Esophagus muscularis mucosa (tissue), 4 donors: Measurements from ENCODE around the gene EFCAB8. TPM values are rescaled to one million over a fixed set of nuclear protein-coding genes. Genes with fewer than 3 reads are reported as not detected.

Experiments used
- DNase-seq: peaks from one replicate; pipeline ENCODE4 v3.0.0-alpha.2; 2017; ENCODE audit errors: extremely low spot score
- H3K27ac ChIP-seq, 4 donors: fragments of 200-600 bp; sonication (generic); replicated peaks in 1 of 4; 1 replicate in 3 of 4; 2 replicates in 1 of 4; pipeline ENCODE4 v1.5.1; 2016 to 2019; ENCODE audit warnings: mild to moderate bottlenecking in 1 of 4
- H3K27me3 ChIP-seq, 4 donors: fragments of 200-600 bp; sonication (generic); one replicate each; pipeline versions ENCODE4 v1.5.1 to v1.6.0; 2016 to 2019
- H3K36me3 ChIP-seq, 4 donors: fragments of 200-600 bp; sonication (generic); one replicate each; pipeline ENCODE4 v1.5.1; 2016 to 2019
- H3K4me1 ChIP-seq, 4 donors: fragments of 200-600 bp; sonication (generic); one replicate each; pipeline ENCODE4 v1.5.1; 2016 to 2019
- H3K4me3 ChIP-seq, 4 donors: fragments of 200-600 bp; sonication (generic); 1 replicate in 2 of 4; 2 replicates in 2 of 4; pipeline ENCODE4 v1.5.1; 2016 to 2019; ENCODE audit warnings: mild to moderate bottlenecking in 4 of 4, moderate library complexity in 1 of 4
- H3K9me3 ChIP-seq, 4 donors: fragments of 200-600 bp; sonication (generic); 1 replicate in 3 of 4; 2 replicates in 1 of 4; pipeline ENCODE4 v1.5.1; 2016 to 2019
- CTCF ChIP-seq, 3 experiments: fragments of 200-600 bp in 2 of 3; fragments of 450-650 bp in 1 of 3; sonication (generic) in 2 of 3; IDR thresholded peaks; one replicate each; pipeline ENCODE4 v1.5.1; 2017 to 2019; ENCODE audit warnings: antibody characterized with exemption in 3 of 3, mild to moderate bottlenecking in 2 of 3, moderate library complexity in 1 of 3
- EP300 ChIP-seq: sonication (generic); formaldehyde crosslinking; IDR thresholded peaks from one replicate; pipeline ENCODE4 v1.6.1; 2017; ENCODE audit warnings: antibody characterized with exemption
- POLR2A ChIP-seq: fragments of 450-650 bp; IDR thresholded peaks from one replicate; pipeline ENCODE4 v1.6.1; 2017; ENCODE audit warnings: antibody characterized with exemption, moderate library complexity, mild to moderate bottlenecking, low read depth
- POLR2AphosphoS5 ChIP-seq, 2 donors: sonication (generic); formaldehyde crosslinking; IDR thresholded peaks; one replicate each; pipeline ENCODE4 v1.6.1; 2017; ENCODE audit warnings: antibody characterized with exemption in 2 of 2
- WGBS: methylation state at CpG from one replicate; pipeline ENCODE4 v1.1.5; 2018; 5-methylcytosine and 5-hydroxymethylcytosine counted together
- intact Hi-C: fragments of 100-400 bp; cut with DNase I; formaldehyde crosslinking; loops from one replicate; pipeline ENCODE4 v1.15.1; 2023
- total RNA-seq, 4 donors: library from RNA; depleted of rRNA; stranded (reverse); fragments of >200 nt; gene quantifications; one replicate each; pipeline versions ENCODE4 v1.1.0 to v1.2.1, GENCODE V29; 2016

EFCAB8 gene
- total RNA-seq, 4 donors from 2014 or later, result 0.17 to 0.92 TPM; not detected in 2

GRCh38 chr20:32907886-32908285, 49.2 kb downstream of the EFCAB8 start:
- TF ChIP-seq POLR2A, result no peak
- 84% methylated on average over 12 of the region's 13 CpGs for WGBS
- H3K4me3 ChIP-seq, result no peak overlapping the region
- H3K36me3 ChIP-seq, result no peaks in the 10 kb centered on the region
- DNase-seq, result no peak
- no peaks in the 10 kb centered on the region for H3K9me3 ChIP-seq
- intact Hi-C loops, result no loop called here
- H3K4me1 ChIP-seq, result no peaks in the 10 kb centered on the region
- H3K27ac ChIP-seq, result no peak overlapping the region
- no peaks in the 10 kb centered on the region for H3K27me3 ChIP-seq

GRCh38 chr20:32908334-32909292, 49.9 kb downstream of the EFCAB8 start:
- DNase-seq, result no peak
- Histone ChIP-seq H3K4me1 (no peaks in the 10 kb centered on the region), H3K9me3 (no peaks in the 10 kb centered on the region), H3K27ac (no peak overlapping the region), H3K27me3 (no peaks in the 10 kb centered on the region), H3K36me3 (no peaks in the 10 kb centered on the region), H3K4me3 (no peak overlapping the region)
- no peak for TF ChIP-seq EP300
- TF ChIP-seq POLR2A, result no peak
- no peak for TF ChIP-seq CTCF (IDR thresholded peaks at IDR 0.05)
- TF ChIP-seq POLR2AphosphoS5 (IDR thresholded peaks at IDR 0.05), result no peak
- intact Hi-C loops, result no loop called here
- WGBS, result 78% methylated on average over 16 of the region's 19 CpGs

- no peak overlapping the region for H3K27ac ChIP-seq
- 92% methylated on average over 9 of the region's 9 CpGs for WGBS
- no peaks in the 10 kb centered on the region for H3K27me3 ChIP-seq
- intact Hi-C loops, result no loop called here
- no peak overlapping the region for H3K4me3 ChIP-seq
- H3K4me1 ChIP-seq, result no peaks in the 10 kb centered on the region
- no peak for TF ChIP-seq POLR2AphosphoS5 (IDR thresholded peaks at IDR 0.05)
- H3K9me3 ChIP-seq, result peaks cover 0 to 4% (median 0%) of the 10 kb centered on the region in 4 donors
- DNase-seq, result no peak
- H3K36me3 ChIP-seq, result no peaks in the 10 kb centered on the region
Observed at GRCh38 chr20:32909451-32909850, 50.7 kb downstream of the EFCAB8 start.

GRCh38 chr20:32909896-32910571, 51.3 kb downstream of the EFCAB8 start:
- intact Hi-C loops, result no loop called here
- no peak overlapping the region for H3K27ac ChIP-seq
- no peak overlapping the region for H3K4me3 ChIP-seq
- no peak for DNase-seq
- TF ChIP-seq EP300 (no peak), CTCF (IDR thresholded peaks at IDR 0.05) (no peak), POLR2AphosphoS5 (IDR thresholded peaks at IDR 0.05) (no peak), POLR2A (no peak)
- H3K36me3 ChIP-seq, result no peaks in the 10 kb centered on the region
- peaks cover 0 to 9% (median 4%) of the 10 kb centered on the region in 4 donors for H3K9me3 ChIP-seq
- no peaks in the 10 kb centered on the region for H3K4me1 ChIP-seq
- 95% methylated on average over 7 of the region's 14 CpGs for WGBS
- H3K27me3 ChIP-seq, result no peaks in the 10 kb centered on the region

- H3K36me3 ChIP-seq, result no peaks in the 10 kb centered on the region
- H3K4me1 ChIP-seq, result no peaks in the 10 kb centered on the region
- intact Hi-C loops, result no loop called here
- TF ChIP-seq CTCF (IDR thresholded peaks at IDR 0.05), result no peak
- TF ChIP-seq POLR2AphosphoS5 (IDR thresholded peaks at IDR 0.05), result no peak
- TF ChIP-seq EP300, result no peak
- TF ChIP-seq POLR2A, result no peak
- peaks cover 0 to 22% (median 16%) of the 10 kb centered on the region in 4 donors for H3K9me3 ChIP-seq
- no peak overlapping the region for H3K27ac ChIP-seq
- no peaks in the 10 kb centered on the region for H3K27me3 ChIP-seq
- no peak for DNase-seq
- H3K4me3 ChIP-seq, result no peak overlapping the region
- WGBS, result 75% methylated on average over 13 of the region's 13 CpGs
Observed at GRCh38 chr20:32911355-32911754, 52.6 kb downstream of the EFCAB8 start.
